WI38 (cell line): ENCODE results near the gene PTMS.

Experiments used
- H3K4me3 ChIP-seq: 2 replicates; pipeline ENCODE4 v1.5.1; 2011; ENCODE audit warnings: low read depth, mild to moderate bottlenecking, control low read depth, low read length
- CTCF ChIP-seq: IDR thresholded peaks from 2 replicates; pipeline ENCODE4 v1.5.1; 2012; ENCODE audit warnings: low read depth, mild to moderate bottlenecking, control low read depth, low read length

The PTMS gene

GRCh38 chr12:6763380-6763779, 2.8 kb upstream of the PTMS start:
- H3K4me3 ChIP-seq = peak overlapping the region; percentile 51
- no peak for TF ChIP-seq CTCF

- peak overlapping the region; percentile 51 for H3K4me3 ChIP-seq
- TF ChIP-seq CTCF = no peak
These were observed 1.9 kb upstream of the PTMS start for GRCh38 chr12:6764011-6764828.

GRCh38 chr12:6765048-6765633, 1.0 kb upstream of the PTMS start:
- TF ChIP-seq CTCF = no peak
- H3K4me3 ChIP-seq = peak overlapping the region; percentile 94

- peak; percentile 44 for TF ChIP-seq CTCF
- H3K4me3 ChIP-seq = peak overlapping the region; percentile 94
These were observed 637 bp downstream of the PTMS start for GRCh38 chr12:6766651-6767349.

- H3K4me3 ChIP-seq = peak overlapping the region; percentile 94
- TF ChIP-seq CTCF = no peak
These were observed 1.5 kb downstream of the PTMS start for GRCh38 chr12:6767353-6768319.

- no peak for TF ChIP-seq CTCF
- H3K4me3 ChIP-seq = peak overlapping the region; percentile 94
These were observed 2.3 kb downstream of the PTMS start for GRCh38 chr12:6768437-6768914.
